LHCN-M2 (cell line): Measurements from ENCODE around the gene ADIPOQ. TPM values are rescaled to one million over a fixed set of nuclear protein-coding genes. Genes with fewer than 3 reads are reported as not detected.
"Not testable (repeated sequence)": the region's sequence is repeated elsewhere in the genome, so short reads cannot be mapped to it uniquely, and the experiment has no call there.

Experiments
- DNase-seq: peaks from one replicate; pipeline ENCODE4 v3.0.0-alpha.2; 2012; ENCODE audit warnings: low read depth
- total RNA-seq: library from RNA; depleted of rRNA; stranded (reverse); fragments of >200 nt; gene quantifications from 2 replicates; pipeline ENCODE4 v1.2.3, GENCODE V29; 2014

Gene ADIPOQ
- total RNA-seq, 1 experiment from 2014 or later = not detected

DNA sequence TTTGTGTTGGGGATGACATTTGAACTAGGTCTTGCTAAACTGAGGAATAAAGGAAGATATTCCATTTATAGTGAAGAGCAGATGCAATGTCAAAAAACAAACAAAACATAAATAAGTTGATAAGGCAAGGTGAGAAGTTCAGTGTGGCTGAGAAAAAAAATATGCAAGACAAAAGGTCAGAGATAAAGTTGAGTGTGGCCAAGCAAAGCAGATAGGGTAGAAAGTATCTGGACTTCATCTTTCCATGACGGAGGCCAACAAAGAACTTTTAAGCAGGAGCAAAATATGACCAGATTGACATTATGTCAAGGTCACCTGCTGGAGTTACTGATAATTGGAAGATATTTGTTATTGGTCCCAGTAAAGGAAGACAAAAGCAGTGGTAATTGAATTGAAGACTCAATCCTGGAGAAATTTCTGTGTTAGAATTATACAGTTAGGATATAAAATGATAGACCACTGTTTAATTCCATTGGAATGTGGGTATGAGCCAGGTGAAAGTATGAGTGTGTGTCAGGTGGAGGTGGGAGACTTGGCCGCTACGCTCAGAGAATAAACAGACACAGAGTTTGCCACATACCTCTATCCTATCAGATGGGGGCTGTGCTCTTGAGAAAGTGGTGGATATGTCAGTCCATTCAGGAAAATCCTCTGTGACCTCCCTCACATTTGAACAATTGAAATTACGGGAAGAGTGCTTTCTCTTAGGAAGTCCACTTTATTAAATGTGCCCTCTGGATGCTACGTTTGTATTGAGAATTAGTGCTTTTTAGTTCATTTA lies 28.1 kb downstream of the ADIPOQ start:
- no peak for DNase-seq

DNA sequence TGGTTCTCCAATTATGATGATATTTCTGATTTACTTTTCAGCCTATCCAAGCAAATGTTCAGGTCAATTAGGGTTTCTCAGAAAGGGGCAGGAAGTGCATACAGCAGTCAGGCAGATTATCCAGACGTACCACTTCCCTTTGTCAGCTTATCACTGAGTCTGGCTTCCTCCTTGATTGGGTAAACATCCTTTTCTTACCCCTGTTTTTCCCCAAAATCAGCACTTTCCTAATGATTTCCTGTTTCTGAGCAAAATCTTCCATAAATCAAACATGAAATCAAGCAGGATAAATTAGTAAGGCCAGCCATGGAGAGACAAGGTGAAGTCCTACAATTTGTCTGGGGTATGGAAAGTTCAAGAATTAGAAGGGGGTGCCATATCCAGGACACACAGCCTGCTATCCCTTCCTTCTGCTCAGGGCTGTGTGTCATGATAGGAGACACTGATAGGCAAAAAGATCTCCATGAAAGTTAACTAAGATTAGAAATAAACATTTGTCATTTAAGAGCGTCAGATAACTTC lies 29.0 kb downstream of the ADIPOQ start:
- no peak for DNase-seq

DNA sequence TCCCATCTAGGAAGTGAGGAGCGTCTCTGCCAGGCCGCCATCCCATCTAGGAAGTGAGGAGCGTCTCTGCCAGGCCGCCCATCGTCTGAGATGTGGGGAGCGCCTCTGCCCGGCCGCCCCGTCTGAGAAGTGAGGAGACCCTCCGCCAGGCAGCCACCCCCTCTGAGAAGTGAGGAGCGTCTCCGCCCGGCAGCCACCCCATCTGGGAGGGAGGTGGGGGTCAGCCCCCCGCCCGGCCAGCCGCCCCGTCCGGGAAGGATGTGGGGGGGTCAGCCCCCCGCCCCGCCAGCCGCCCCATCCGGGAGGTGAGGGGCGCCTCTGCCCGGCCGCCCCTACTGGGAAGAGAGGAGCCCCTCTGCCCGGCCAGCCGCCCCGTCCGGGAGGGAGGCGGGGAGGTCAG lies 31.3 kb downstream of the ADIPOQ start:
- DNase-seq = not testable (repeated sequence)

DNA sequence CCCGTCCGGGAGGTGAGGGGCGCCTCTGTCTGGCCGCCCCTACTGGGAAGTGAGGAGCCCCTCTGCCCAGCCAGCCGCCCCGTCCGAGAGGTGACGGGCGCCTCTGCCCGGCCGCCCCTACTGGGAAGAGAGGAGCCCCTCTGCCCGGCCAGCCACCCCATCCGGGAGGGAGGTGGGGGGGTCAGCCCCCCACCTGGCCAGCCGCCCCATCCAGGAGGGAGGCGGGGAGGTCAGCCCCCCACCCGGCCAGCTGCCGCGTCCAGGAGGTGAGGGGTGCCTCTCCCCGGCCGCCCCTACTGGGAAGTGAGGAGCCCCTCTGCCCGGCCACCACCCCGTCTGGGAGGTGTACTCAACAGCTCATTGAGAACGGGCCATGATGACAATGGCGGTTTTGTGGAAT lies 31.7 kb downstream of the ADIPOQ start:
- not testable (repeated sequence) for DNase-seq

DNA sequence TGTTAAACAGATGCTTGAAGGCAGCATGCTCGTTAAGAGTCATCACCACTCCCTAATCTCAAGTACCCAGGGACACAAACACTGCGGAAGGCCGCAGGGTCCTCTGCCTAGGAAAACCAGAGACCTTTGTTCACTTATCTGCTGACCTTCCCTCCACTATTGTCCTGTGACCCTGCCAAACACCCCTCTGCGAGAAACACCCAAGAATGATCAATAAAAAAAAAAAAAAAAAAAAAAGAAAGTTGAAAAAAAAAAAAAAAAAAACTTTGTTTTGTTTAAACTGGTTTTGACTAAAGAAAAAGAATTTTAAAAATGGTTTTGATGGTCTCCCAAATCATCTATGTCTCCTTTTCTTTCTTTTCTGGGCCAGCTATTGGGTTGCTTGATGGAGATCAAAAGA lies 32.3 kb downstream of the ADIPOQ start:
- not testable (repeated sequence) for DNase-seq

DNA sequence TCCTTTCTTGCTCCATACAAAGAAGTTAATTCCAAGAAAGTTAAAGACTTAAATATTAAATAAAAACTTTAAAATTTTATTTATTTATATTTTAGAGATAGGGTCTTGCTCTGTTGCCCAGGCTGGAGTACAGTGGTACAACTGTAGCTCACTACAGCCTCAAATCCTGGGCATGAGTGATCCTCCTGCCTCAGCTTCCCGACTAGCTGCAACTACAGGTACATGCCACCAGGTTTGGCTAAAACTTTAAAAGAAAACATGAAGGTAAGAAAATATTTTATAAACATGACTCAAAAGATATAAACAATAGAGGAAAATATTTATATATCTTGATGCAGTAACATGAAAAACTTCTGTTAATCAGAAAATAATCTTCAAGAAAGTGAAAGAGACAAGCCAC lies 33.2 kb downstream of the ADIPOQ start:
- no peak for DNase-seq

DNA sequence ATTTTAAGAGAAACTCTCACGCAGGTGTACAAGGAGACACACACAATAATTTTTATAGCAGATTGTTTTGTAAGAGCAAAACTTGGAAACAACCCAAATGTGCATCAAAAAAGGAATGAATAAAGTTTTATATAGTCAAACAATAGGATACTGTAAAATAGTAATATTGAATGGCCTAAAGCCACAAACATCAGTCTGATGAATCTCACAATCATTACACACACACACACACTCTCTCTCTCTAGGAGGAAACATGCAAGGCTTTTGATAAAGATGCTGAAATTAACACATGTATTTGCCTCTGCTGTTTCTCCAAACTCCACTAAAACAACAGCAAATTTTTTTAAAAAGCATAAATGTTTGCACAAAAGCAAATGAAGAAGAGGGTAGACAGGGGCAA lies 37.3 kb downstream of the ADIPOQ start:
- DNase-seq = no peak

DNA sequence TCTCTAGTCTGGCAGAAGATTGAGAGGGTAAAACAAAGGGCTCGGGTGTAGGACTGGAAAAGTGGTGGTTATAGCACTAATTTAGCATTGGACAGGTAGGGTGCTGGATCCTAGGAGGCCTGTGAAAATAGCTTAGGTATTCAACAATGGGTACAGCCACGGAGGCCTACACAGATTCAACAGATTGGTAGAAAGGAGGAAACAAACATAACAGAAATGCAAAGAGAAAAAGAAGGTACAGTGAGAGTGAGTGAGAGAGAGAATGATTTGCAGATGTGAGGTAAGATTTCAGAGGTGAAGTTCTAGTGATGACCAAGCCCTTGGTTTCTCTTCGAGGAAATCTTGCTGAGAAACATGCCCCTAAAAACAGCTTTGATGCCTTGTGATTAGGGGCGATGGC lies 37.9 kb downstream of the ADIPOQ start:
- DNase-seq = no peak

GRCh38 chr3:186882150-186882524 lies 39.6 kb downstream of the ADIPOQ start:
- no peak for DNase-seq

- peak; percentile 85 for DNase-seq
These were observed 40.6 kb downstream of the ADIPOQ start for GRCh38 chr3:186882881-186883685.

GRCh38 chr3:186883686-186884058 lies 41.2 kb downstream of the ADIPOQ start:
- DNase-seq = no peak

DNA sequence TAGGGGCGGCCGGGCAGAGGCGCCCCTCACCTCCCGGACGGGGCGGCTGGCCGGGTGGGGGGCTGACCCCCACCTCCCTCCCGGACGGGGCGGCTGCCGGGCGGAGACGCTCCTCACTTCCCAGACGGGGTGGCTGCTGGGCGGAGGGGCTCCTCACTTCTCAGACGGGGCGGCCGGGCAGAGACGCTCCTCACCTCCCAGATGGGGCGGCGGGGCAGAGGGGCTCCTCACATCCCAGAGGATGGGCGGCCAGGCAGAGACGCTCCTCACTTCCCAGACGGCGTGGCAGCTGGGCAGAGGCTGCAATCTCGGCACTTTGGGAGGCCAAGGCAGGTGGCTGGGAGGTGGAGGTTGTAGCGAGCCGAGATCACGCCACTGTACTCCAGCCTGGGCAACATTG lies 42.4 kb downstream of the ADIPOQ start:
- DNase-seq = not testable (repeated sequence)

GRCh38 chr3:186886202-186886981 lies 43.9 kb downstream of the ADIPOQ start:
- no peak for DNase-seq

DNA sequence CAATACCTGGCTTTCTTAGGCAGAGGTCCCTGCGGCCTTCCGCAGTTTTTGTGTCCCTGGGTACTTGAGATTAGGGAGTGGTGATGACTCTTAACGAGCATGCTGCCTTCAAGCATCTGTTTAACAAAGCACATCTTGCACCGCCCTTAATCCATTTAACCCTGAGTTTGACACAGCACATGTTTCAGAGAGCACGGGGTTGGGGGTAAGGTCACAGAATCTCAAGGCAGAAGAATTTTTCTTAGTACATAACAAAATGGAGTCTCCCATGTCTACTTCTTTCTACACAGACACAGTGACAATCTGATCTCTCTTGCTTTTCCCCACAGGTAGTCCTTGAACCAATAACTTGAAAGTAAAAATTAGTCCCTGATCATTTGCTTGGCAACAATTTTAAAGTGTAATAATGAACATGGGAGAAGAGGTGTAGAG lies 45.0 kb downstream of the ADIPOQ start:
- not testable (repeated sequence) for DNase-seq

DNA sequence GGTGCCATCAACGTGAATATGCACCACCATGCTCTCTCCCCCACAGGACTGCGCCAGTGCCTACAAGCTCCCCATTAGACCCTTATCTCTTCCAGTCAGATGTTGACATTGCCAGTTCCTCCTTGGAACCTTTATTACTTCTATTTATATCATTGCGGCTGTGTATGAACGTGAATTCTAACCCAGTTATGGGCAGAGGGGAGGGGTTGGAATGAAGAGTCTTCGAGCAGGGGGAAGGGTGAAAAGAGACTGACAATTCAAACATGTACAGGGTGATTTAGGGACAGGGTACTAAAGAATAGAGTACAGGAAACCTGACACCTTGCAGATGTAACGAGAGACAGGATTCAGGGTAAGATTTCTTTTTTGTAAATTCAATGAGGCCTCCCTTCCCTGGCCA lies 46.1 kb downstream of the ADIPOQ start:
- DNase-seq = no peak

- not testable (repeated sequence) for DNase-seq
These were observed 47.2 kb downstream of the ADIPOQ start for GRCh38 chr3:186889698-186890097.

DNA sequence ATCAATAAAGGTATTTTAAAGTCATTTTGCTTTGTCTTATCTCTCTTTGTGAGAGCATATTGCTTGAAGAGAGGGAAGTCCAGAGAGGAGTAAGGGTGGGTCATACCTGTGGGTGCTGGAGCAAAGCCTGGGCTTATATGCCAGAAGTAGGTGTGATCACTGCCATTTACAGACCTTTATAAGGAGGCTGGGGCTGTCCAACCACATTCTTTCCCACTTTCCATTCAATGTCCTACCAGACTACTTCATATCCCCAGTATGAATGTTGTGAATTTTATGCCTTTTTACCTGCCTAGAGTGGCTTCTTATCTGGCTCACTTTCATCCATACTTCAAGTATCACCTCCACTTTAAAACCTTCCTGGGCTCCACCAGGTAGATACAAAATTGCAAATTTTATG lies 48.4 kb downstream of the ADIPOQ start:
- no peak for DNase-seq

- not testable (repeated sequence) for DNase-seq
These were observed 50.6 kb downstream of the ADIPOQ start for GRCh38 chr3:186893071-186893470.

DNA sequence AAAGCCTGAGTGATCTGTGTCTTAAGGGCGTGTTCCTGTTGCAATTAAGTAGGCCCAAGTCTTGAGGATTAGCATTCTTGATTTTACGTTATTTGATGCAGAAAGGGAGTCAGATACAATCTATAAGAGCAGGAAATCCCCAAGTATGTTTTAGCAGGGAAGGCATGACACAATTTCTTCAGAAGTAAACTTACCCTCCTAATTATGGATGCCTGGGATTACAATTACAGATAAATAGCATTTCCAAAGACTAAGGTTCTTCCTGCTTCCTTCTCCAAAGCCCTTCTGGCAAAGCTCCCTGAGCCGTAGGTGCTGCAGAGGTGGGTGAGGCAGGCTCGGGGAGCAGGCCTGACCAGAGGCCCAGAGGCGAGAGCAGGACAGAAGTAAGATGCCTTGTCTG lies 52.9 kb downstream of the ADIPOQ start:
- DNase-seq = no peak

DNA sequence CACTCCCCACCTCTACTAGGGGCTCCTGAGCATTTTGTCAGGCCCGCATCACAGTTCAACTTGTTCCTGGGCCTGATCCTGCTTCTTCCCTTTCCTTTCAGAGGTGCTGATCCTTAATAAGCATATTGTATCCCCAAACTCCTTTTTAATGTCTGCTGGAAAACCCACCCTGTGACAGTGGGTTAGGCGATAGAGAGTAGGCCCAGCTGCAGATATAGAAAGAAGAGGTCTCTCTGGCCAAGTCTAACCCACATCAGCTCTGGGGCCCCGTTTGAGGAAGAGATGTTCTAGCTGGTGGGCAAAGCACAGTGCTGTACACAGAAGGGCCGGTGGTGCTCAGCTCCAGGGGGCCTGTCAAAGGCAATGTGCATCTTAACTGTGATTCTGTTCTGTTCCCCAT lies 53.5 kb downstream of the ADIPOQ start:
- no peak for DNase-seq

GRCh38 chr3:186896875-186897274 lies 54.4 kb downstream of the ADIPOQ start:
- no peak for DNase-seq
